ENCODE measurements around the gene COLEC11. TPM values are rescaled to one million over a fixed set of nuclear protein-coding genes. Genes with fewer than 3 reads are reported as not detected.

The COLEC11 gene
- total and polyA plus RNA-seq, 9 of the 15 experiments (the other 6 are each of a cell fraction or from before 2014, with no cell fraction given), result 0.32 to 4.3 (median 1.8) TPM

- TF ChIP-seq CBX3 (IDR thresholded peaks at IDR 0.05; ENCODE audit: borderline replicate concordance in 1 of 2, low read length in 2 of 2) (0 out of 3 replicates have a peak, but pooled peaks of 1 of the 2 experiments have one; percentile 39), DPF2 (IDR thresholded peaks at IDR 0.05) (peak; percentile 38; the same call in 1 of the 2 replicates), POU5F1 (IDR thresholded peaks at IDR 0.05; ENCODE audit: borderline replicate concordance, low read depth, low read length, partially characterized antibody) (no peak), MXI1 (IDR thresholded peaks at IDR 0.05; ENCODE audit: low read depth, low read length) (peak; percentile 97), KLF13 (tag; IDR thresholded peaks at IDR 0.05; ENCODE audit: borderline replicate concordance, low read depth) (0 out of 2 replicates have a peak, but pooled peaks have one; percentile 12), KHSRP (IDR thresholded peaks at IDR 0.05) (peak; percentile 71; the same call in 1 of the 2 replicates), MYBL2 (IDR thresholded peaks at IDR 0.05; ENCODE audit: low read depth) (no peak), MYBL2 (CRISPR knock-in tag; IDR thresholded peaks at IDR 0.05; ENCODE audit: borderline replicate concordance) (no peak), RBFOX2 (IDR thresholded peaks at IDR 0.05; ENCODE audit: low read depth, low read length) (peak; percentile 99), ARHGAP35 (IDR thresholded peaks at IDR 0.05; ENCODE audit: partially characterized antibody) (no peak), TEAD4 (IDR thresholded peaks at IDR 0.05; ENCODE audit: low read length) (peak; percentile 44), TEAD4 (CRISPR knock-in tag; IDR thresholded peaks at IDR 0.05; ENCODE audit: borderline replicate concordance) (no peak)
- TF ChIP-seq, protein P1, sequence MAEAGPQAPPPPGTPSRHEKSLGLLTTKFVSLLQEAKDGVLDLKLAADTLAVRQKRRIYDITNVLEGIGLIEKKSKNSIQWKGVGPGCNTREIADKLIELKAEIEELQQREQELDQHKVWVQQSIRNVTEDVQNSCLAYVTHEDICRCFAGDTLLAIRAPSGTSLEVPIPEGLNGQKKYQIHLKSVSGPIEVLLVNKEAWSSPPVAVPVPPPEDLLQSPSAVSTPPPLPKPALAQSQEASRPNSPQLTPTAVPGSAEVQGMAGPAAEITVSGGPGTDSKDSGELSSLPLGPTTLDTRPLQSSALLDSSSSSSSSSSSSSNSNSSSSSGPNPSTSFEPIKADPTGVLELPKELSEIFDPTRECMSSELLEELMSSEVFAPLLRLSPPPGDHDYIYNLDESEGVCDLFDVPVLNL (CRISPR knock-in tag; IDR thresholded peaks at IDR 0.05; ENCODE audit: low read depth), result no peak
- TF ChIP-seq, protein P2, sequence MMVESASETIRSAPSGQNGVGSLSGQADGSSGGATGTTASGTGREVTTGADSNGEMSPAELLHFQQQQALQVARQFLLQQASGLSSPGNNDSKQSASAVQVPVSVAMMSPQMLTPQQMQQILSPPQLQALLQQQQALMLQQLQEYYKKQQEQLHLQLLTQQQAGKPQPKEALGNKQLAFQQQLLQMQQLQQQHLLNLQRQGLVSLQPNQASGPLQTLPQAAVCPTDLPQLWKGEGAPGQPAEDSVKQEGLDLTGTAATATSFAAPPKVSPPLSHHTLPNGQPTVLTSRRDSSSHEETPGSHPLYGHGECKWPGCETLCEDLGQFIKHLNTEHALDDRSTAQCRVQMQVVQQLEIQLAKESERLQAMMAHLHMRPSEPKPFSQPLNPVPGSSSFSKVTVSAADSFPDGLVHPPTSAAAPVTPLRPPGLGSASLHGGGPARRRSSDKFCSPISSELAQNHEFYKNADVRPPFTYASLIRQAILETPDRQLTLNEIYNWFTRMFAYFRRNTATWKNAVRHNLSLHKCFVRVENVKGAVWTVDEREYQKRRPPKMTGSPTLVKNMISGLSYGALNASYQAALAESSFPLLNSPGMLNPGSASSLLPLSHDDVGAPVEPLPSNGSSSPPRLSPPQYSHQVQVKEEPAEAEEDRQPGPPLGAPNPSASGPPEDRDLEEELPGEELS (CRISPR knock-in tag; IDR thresholded peaks at IDR 0.05; ENCODE audit: borderline replicate concordance), result peak; percentile 50; the same call in 1 of the 2 replicates
- TF ChIP-seq, protein P3, sequence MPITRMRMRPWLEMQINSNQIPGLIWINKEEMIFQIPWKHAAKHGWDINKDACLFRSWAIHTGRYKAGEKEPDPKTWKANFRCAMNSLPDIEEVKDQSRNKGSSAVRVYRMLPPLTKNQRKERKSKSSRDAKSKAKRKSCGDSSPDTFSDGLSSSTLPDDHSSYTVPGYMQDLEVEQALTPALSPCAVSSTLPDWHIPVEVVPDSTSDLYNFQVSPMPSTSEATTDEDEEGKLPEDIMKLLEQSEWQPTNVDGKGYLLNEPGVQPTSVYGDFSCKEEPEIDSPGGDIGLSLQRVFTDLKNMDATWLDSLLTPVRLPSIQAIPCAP (CRISPR knock-in tag; IDR thresholded peaks at IDR 0.05; ENCODE audit: borderline replicate concordance), result 0 out of 2 replicates have a peak, but pooled peaks have one; percentile 41
These were observed 36.5 kb upstream of the COLEC11 start, which contains the start of gene RNASEH1 (continued) for GRCh38 chr2:3558205-3559014.
